HAP-1 (cell line): ENCODE measurements around the gene TAB3.

Source experiments
- DNase-seq, 2 experiments: peaks; one replicate each; pipeline ENCODE4 v3.0.0-alpha.2; 2016 to 2020; ENCODE audit warnings: low spot score in 2 of 2
- H3K27me3 ChIP-seq: fragments of 250-450 bp; sonication (Bioruptor Pico); 2 replicates; pipeline ENCODE4 v1.5.1; 2020; ENCODE audit warnings: low read depth, mild to moderate bottlenecking, moderate library complexity
- H3K36me3 ChIP-seq: fragments of 250-450 bp; sonication (Bioruptor Pico); replicated peaks from 2 replicates; pipeline ENCODE4 v1.5.1; 2020; ENCODE audit warnings: mild to moderate bottlenecking
- H3K4me1 ChIP-seq: fragments of 250-450 bp; sonication (Bioruptor Pico); 2 replicates; pipeline ENCODE4 v1.5.1; 2020; ENCODE audit warnings: mild to moderate bottlenecking
- H3K4me3 ChIP-seq: fragments of 250-450 bp; sonication (Bioruptor Pico); 2 replicates; pipeline ENCODE4 v1.5.1; 2020; ENCODE audit warnings: mild to moderate bottlenecking, moderate library complexity
- H3K9me3 ChIP-seq: fragments of 250-450 bp; sonication (Bioruptor Pico); 2 replicates; pipeline ENCODE4 v1.5.1; 2020; ENCODE audit warnings: mild to moderate bottlenecking, moderate library complexity
- in situ Hi-C: fragments of 300-500 bp; cut with MboI; formaldehyde crosslinking; loops from 3 replicates; pipeline ENCODE4 v1.14.3; 2020; ENCODE audit warnings: low sequenced_read_pairs, inconsistent platforms, mixed read lengths

The TAB3 gene

GRCh38 chrX:30874851-30875250 lies 14.2 kb downstream of the TAB3 start:
- no peaks in the 10 kb centered on the region for H3K9me3 ChIP-seq
- H3K36me3 ChIP-seq, result no peaks in the 10 kb centered on the region
- in situ Hi-C loops, result no loop called here
- no peaks in the 10 kb centered on the region for H3K27me3 ChIP-seq
- peaks cover 10% of the 10 kb centered on the region for H3K4me1 ChIP-seq
- DNase-seq, result no peak
- H3K4me3 ChIP-seq, result no peak overlapping the region

- in situ Hi-C loops, result no loop called here
- no peaks in the 10 kb centered on the region for H3K27me3 ChIP-seq
These were observed 18.5 kb downstream of the TAB3 start for GRCh38 chrX:30870572-30870971.

GRCh38 chrX:30865612-30866011 lies 23.4 kb downstream of the TAB3 start:
- no peaks in the 10 kb centered on the region for H3K9me3 ChIP-seq
- in situ Hi-C loops, result no loop called here

More at GRCh38 chrX:30870572-30870971, 18.5 kb downstream of the TAB3 start:
- peaks cover 10% of the 10 kb centered on the region for H3K4me1 ChIP-seq
- no peak overlapping the region for H3K4me3 ChIP-seq
- H3K36me3 ChIP-seq, result peaks cover 4% of the 10 kb centered on the region; the same call in 1 of the 2 replicates
- DNase-seq, result no peak
- no peaks in the 10 kb centered on the region for H3K9me3 ChIP-seq

GRCh38 chrX:30865015-30865414 lies 24.0 kb downstream of the TAB3 start:
- DNase-seq, result peak in 1 of 2 experiments; percentile 62
- Histone ChIP-seq H3K27me3 (no peaks in the 10 kb centered on the region), H3K9me3 (no peaks in the 10 kb centered on the region), H3K36me3 (peaks cover 4% of the 10 kb centered on the region; the same call in 1 of the 2 replicates), H3K4me3 (no peak overlapping the region), H3K4me1 (no peaks in the 10 kb centered on the region)
- in situ Hi-C loops, result no loop called here

More at GRCh38 chrX:30865612-30866011, 23.4 kb downstream of the TAB3 start:
- peaks cover 5% of the 10 kb centered on the region for H3K4me1 ChIP-seq
- H3K27me3 ChIP-seq, result no peaks in the 10 kb centered on the region
- peaks cover 4% of the 10 kb centered on the region; the same call in 1 of the 2 replicates for H3K36me3 ChIP-seq
- DNase-seq, result no peak
- H3K4me3 ChIP-seq, result no peak overlapping the region

- DNase-seq, result no peak
- Histone ChIP-seq H3K27me3 (no peaks in the 10 kb centered on the region), H3K9me3 (no peaks in the 10 kb centered on the region), H3K36me3 (peaks cover 4% of the 10 kb centered on the region; the same call in 1 of the 2 replicates), H3K4me1 (no peaks in the 10 kb centered on the region), H3K4me3 (no peak overlapping the region)
- in situ Hi-C loops, result no loop called here
These were observed 24.7 kb downstream of the TAB3 start for GRCh38 chrX:30864383-30864785.

- in situ Hi-C loops, result no loop called here
- Histone ChIP-seq H3K36me3 (peaks cover 6% of the 10 kb centered on the region), H3K4me1 (no peaks in the 10 kb centered on the region), H3K9me3 (no peaks in the 10 kb centered on the region), H3K4me3 (no peak overlapping the region), H3K27me3 (no peaks in the 10 kb centered on the region)
- DNase-seq, result no peak
These were observed 25.1 kb downstream of the TAB3 start for GRCh38 chrX:30863974-30864373.

- DNase-seq, result no peak
- in situ Hi-C loops, result no loop called here
These were observed 31.0 kb downstream of the TAB3 start for GRCh38 chrX:30858098-30858497.

GRCh38 chrX:30851449-30851848 lies 37.6 kb downstream of the TAB3 start:
- no peaks in the 10 kb centered on the region for H3K4me1 ChIP-seq
- DNase-seq, result no peak
- H3K9me3 ChIP-seq, result no peaks in the 10 kb centered on the region
- in situ Hi-C loops, result no loop called here
- no peak overlapping the region for H3K4me3 ChIP-seq
- H3K27me3 ChIP-seq, result no peaks in the 10 kb centered on the region
- H3K36me3 ChIP-seq, result peaks cover 20% of the 10 kb centered on the region

More at GRCh38 chrX:30858098-30858497, 31.0 kb downstream of the TAB3 start:
- Histone ChIP-seq H3K9me3 (no peaks in the 10 kb centered on the region), H3K4me3 (no peak overlapping the region), H3K4me1 (peaks cover 4% of the 10 kb centered on the region; the same call in 1 of the 2 replicates), H3K36me3 (peaks cover 25% of the 10 kb centered on the region), H3K27me3 (no peaks in the 10 kb centered on the region)

GRCh38 chrX:30835373-30835772 lies 53.7 kb downstream of the TAB3 start:
- Histone ChIP-seq H3K9me3 (no peaks in the 10 kb centered on the region), H3K4me1 (no peaks in the 10 kb centered on the region)

GRCh38 chrX:30833896-30834295 lies 55.2 kb downstream of the TAB3 start:
- in situ Hi-C loops, result no loop called here

More at GRCh38 chrX:30835373-30835772, 53.7 kb downstream of the TAB3 start:
- Histone ChIP-seq H3K36me3 (peaks cover 25% of the 10 kb centered on the region), H3K27me3 (no peaks in the 10 kb centered on the region), H3K4me3 (no peak overlapping the region)
- DNase-seq, result no peak
- in situ Hi-C loops, result no loop called here

GRCh38 chrX:30831082-30831481 lies 58.0 kb downstream of the TAB3 start:
- Histone ChIP-seq H3K4me3 (no peak overlapping the region), H3K27me3 (no peaks in the 10 kb centered on the region), H3K4me1 (no peaks in the 10 kb centered on the region), H3K36me3 (peaks cover 4% of the 10 kb centered on the region), H3K9me3 (no peaks in the 10 kb centered on the region)
- no peak for DNase-seq
- in situ Hi-C loops, result no loop called here

More at GRCh38 chrX:30833896-30834295, 55.2 kb downstream of the TAB3 start:
- Histone ChIP-seq H3K36me3 (peaks cover 23% of the 10 kb centered on the region), H3K4me3 (no peak overlapping the region), H3K9me3 (no peaks in the 10 kb centered on the region), H3K4me1 (no peaks in the 10 kb centered on the region), H3K27me3 (no peaks in the 10 kb centered on the region)
- DNase-seq, result no peak

- Histone ChIP-seq H3K27me3 (no peaks in the 10 kb centered on the region), H3K4me3 (no peak overlapping the region), H3K4me1 (no peaks in the 10 kb centered on the region), H3K9me3 (no peaks in the 10 kb centered on the region), H3K36me3 (0 out of 2 replicates have a peak, but pooled peaks cover 4% of the 10 kb centered on the region)
- no peak for DNase-seq
- in situ Hi-C loops, result no loop called here
These were observed 58.6 kb downstream of the TAB3 start for GRCh38 chrX:30830326-30830943.

GRCh38 chrX:30824275-30824674 lies 64.8 kb downstream of the TAB3 start:
- in situ Hi-C loops, result no loop called here
- no peaks in the 10 kb centered on the region for H3K27me3 ChIP-seq
- H3K4me3 ChIP-seq, result no peak overlapping the region
- H3K36me3 ChIP-seq, result no peaks in the 10 kb centered on the region
- H3K9me3 ChIP-seq, result no peaks in the 10 kb centered on the region
- peaks cover 4% of the 10 kb centered on the region for H3K4me1 ChIP-seq
- DNase-seq, result no peak

- in situ Hi-C loops, result no loop called here
- DNase-seq, result no peak
- no peaks in the 10 kb centered on the region for H3K27me3 ChIP-seq
- H3K36me3 ChIP-seq, result no peaks in the 10 kb centered on the region
- H3K4me3 ChIP-seq, result no peak overlapping the region
- peaks cover 4% of the 10 kb centered on the region for H3K4me1 ChIP-seq
- H3K9me3 ChIP-seq, result no peaks in the 10 kb centered on the region
These were observed 66.3 kb downstream of the TAB3 start for GRCh38 chrX:30822764-30823163.
